A549 (cell line): ENCODE data around the gene SCG2.

Experiments
- KDM1A ChIP-seq: fragments of 200-600 bp; sonication (generic); IDR thresholded peaks from 2 replicates; pipeline ENCODE4 v1.6.1; 2016; ENCODE audit warnings: low read depth, mild to moderate bottlenecking
- MAZ ChIP-seq: fragments of 150-350 bp; IDR thresholded peaks from 2 replicates; pipeline ENCODE4 v1.6.1; 2014; ENCODE audit warnings: antibody characterized with exemption, low read depth, low read length, borderline replicate concordance
- RNF2 ChIP-seq: fragments of 200-600 bp; sonication (generic); IDR thresholded peaks from 2 replicates; pipeline ENCODE4 v1.6.1; 2016; ENCODE audit warnings: low read depth, mild to moderate bottlenecking, antibody characterized with exemption, moderate library complexity, borderline replicate concordance
- ZFP36 ChIP-seq: fragments of 450-650 bp; IDR thresholded peaks from 2 replicates; pipeline ENCODE4 v1.6.1; 2014; ENCODE audit warnings: borderline replicate concordance; ENCODE audit not compliant: partially characterized antibody
- TF ChIP-seq, protein P1 (sequence below): fragments of >200 bp; sonication (Bioruptor Twin); formaldehyde crosslinking; IDR thresholded peaks from 3 replicates; pipeline ENCODE4 v1.5.1; 2016

DNA sequence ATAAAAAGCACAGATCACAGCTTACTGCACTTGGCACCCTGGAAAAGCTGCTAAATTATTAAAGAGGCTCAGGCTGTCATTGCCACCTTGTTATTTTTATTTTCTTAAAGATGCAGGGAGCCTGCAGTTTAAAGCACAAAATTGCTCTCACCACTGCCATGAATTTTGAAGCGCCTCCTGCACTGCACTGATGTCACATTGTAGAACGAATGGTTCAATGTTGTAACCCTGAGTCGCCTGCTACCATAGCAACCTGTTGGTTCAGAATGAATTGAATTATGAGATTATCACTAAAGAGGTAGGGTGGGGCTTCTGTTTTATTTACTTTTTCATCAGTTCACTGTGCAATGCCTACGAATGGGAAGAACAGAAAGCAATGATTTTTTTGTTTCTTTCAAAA, 16.5 kb downstream of the SCG2 start:
- TF ChIP-seq, protein P1, sequence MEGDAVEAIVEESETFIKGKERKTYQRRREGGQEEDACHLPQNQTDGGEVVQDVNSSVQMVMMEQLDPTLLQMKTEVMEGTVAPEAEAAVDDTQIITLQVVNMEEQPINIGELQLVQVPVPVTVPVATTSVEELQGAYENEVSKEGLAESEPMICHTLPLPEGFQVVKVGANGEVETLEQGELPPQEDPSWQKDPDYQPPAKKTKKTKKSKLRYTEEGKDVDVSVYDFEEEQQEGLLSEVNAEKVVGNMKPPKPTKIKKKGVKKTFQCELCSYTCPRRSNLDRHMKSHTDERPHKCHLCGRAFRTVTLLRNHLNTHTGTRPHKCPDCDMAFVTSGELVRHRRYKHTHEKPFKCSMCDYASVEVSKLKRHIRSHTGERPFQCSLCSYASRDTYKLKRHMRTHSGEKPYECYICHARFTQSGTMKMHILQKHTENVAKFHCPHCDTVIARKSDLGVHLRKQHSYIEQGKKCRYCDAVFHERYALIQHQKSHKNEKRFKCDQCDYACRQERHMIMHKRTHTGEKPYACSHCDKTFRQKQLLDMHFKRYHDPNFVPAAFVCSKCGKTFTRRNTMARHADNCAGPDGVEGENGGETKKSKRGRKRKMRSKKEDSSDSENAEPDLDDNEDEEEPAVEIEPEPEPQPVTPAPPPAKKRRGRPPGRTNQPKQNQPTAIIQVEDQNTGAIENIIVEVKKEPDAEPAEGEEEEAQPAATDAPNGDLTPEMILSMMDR: no peak
- TF ChIP-seq KDM1A (no peak), RNF2 (no peak), MAZ (no peak), ZFP36 (no peak)
